H1 (cell line): Measurements from ENCODE around the gene MARK4. TPM values are rescaled to one million over a fixed set of nuclear protein-coding genes. Genes with fewer than 3 reads are reported as not detected.

Experiments used
- CTCF ChIA-PET: fragments of 300-600 bp; sonication (Branson Sonifier 250); formaldehyde crosslinking; loops from one replicate; lab custom pipeline; 2021; ENCODE audit not compliant: partially characterized antibody; lab: Charles Lee
- POLR2A ChIA-PET: fragments of 300-600 bp; sonication (Branson Sonifier 250); formaldehyde crosslinking; loops from one replicate; lab custom pipeline; 2021; ENCODE audit warnings: inconsistent platforms; ENCODE audit not compliant: partially characterized antibody; lab: Charles Lee
- DNase-seq, 2 experiments: peaks; one replicate each; pipeline versions ENCODE4 v3.0.0 to v3.0.0-alpha.2; 2010 to 2022; ENCODE audit warnings: low spot score in 2 of 2, low read depth in 1 of 2, mixed read lengths in 1 of 2
- FAIRE-seq: peaks from 2 replicates; lab custom pipeline; 2011; peaks lifted over from hg19 to GRCh38; lab: Jason Lieb, UNC
- H2AFZ ChIP-seq: 2 replicates; pipeline ENCODE4 v1.8.1; 2012; ENCODE audit warnings: low read length, inconsistent platforms
- H2AK5ac ChIP-seq: 2 replicates; pipeline ENCODE4 v1.6.1; 2013; ENCODE audit warnings: low read depth, low read length
- H2BK120ac ChIP-seq: replicated peaks from 2 replicates; pipeline ENCODE3; 2013; ENCODE audit warnings: low read depth, low read length, inconsistent platforms
- H2BK12ac ChIP-seq: 2 replicates; pipeline ENCODE4 v1.6.1; 2013; ENCODE audit warnings: low read depth, low read length
- H2BK15ac ChIP-seq: 2 replicates; pipeline ENCODE4 v1.6.1; 2013; ENCODE audit warnings: low read length
- H2BK20ac ChIP-seq: 2 replicates; pipeline ENCODE4 v1.6.1; 2013; ENCODE audit warnings: low read length
- H2BK5ac ChIP-seq: 2 replicates; pipeline ENCODE4 v1.6.1; 2013; ENCODE audit warnings: low read depth, low read length
- H3K14ac ChIP-seq: 2 replicates; pipeline ENCODE4 v1.6.1; 2013; ENCODE audit warnings: inconsistent platforms; ENCODE audit not compliant: insufficient read length
- H3K18ac ChIP-seq: 2 replicates; pipeline ENCODE4 v1.6.1; 2013; ENCODE audit warnings: low read length; ENCODE audit errors: extremely low read depth
- H3K23ac ChIP-seq: 2 replicates; pipeline ENCODE4 v1.6.1; 2013; ENCODE audit warnings: inconsistent platforms; ENCODE audit not compliant: insufficient read length
- H3K23me2 ChIP-seq: 2 replicates; pipeline ENCODE4 v1.6.1; 2013; ENCODE audit warnings: low read depth, low read length
- H3K27ac ChIP-seq: 2 replicates; pipeline ENCODE4 v1.6.1; 2011; ENCODE audit warnings: low read depth, low read length, inconsistent platforms
- H3K27me3 ChIP-seq, 4 experiments: replicated peaks in 1 of 4; 1 replicate in 1 of 4; 2 replicates in 3 of 4; pipeline versions ENCODE4 v1.6.1 to v1.8.1; 2011 to 2013; ENCODE audit warnings: low read length in 3 of 4, mild to moderate bottlenecking in 3 of 4, inconsistent platforms in 2 of 4, mixed read lengths in 2 of 4, moderate library complexity in 1 of 4; ENCODE audit not compliant: control insufficient read depth in 3 of 4, insufficient read depth in 3 of 4; ENCODE audit errors: extremely low read depth in 1 of 4
- H3K36me3 ChIP-seq, 4 experiments: 2 replicates each; pipeline versions ENCODE4 v1.6.1 to v1.8.1; 2011 to 2013; ENCODE audit warnings: mild to moderate bottlenecking in 4 of 4, low read length in 3 of 4, moderate library complexity in 2 of 4, control low read depth in 1 of 4, inconsistent platforms in 1 of 4; ENCODE audit not compliant: insufficient read depth in 4 of 4, control insufficient read depth in 2 of 4
- H3K4ac ChIP-seq: replicated peaks from 2 replicates; pipeline ENCODE3; 2013; ENCODE audit warnings: low read length, low read depth, mixed read lengths, inconsistent platforms; ENCODE audit not compliant: insufficient read length
- H3K4me1 ChIP-seq, 4 experiments: replicated peaks in 1 of 4; 1 replicate in 1 of 4; 2 replicates in 3 of 4; pipeline versions ENCODE4 v1.6.1 to v1.8.1; 2011 to 2013; ENCODE audit warnings: low read length in 3 of 4, inconsistent platforms in 2 of 4, mixed read lengths in 1 of 4; ENCODE audit not compliant: insufficient read depth in 4 of 4, control insufficient read depth in 3 of 4
- H3K4me2 ChIP-seq, 2 experiments: 2 replicates each; pipeline versions ENCODE4 v1.6.1 to v1.8.1; 2011 to 2013; ENCODE audit warnings: low read depth in 2 of 2, low read length in 2 of 2, control low read depth in 1 of 2, inconsistent platforms in 1 of 2, mild to moderate bottlenecking in 1 of 2; ENCODE audit not compliant: insufficient read depth in 1 of 2
- H3K4me3 ChIP-seq, 4 experiments: fragments of 200-600, 300-600 bp in 1 of 4; sonication (generic), shearing (Covaris generic), sonication (Bioruptor Twin) in 1 of 4; 2 replicates each; pipeline versions ENCODE4 v1.5.1 to v1.8.1; 2011 to 2016; ENCODE audit warnings: low read length in 4 of 4, low read depth in 3 of 4, control low read depth in 2 of 4, inconsistent platforms in 2 of 4, mild to moderate bottlenecking in 2 of 4, mixed read lengths in 1 of 4, moderate library complexity in 1 of 4; ENCODE audit not compliant: insufficient read depth in 2 of 4; ENCODE audit errors: extremely low read depth in 1 of 4
- H3K56ac ChIP-seq: replicated peaks from 2 replicates; pipeline ENCODE3; 2013; ENCODE audit warnings: low read depth, mild to moderate bottlenecking, mixed read lengths, low read length, inconsistent platforms; ENCODE audit not compliant: insufficient read length
- H3K79me1 ChIP-seq: 2 replicates; pipeline ENCODE4 v1.6.1; 2013; ENCODE audit warnings: low read depth, low read length, control low read depth
- H3K79me2 ChIP-seq, 2 experiments: 2 replicates each; pipeline versions ENCODE4 v1.6.1 to v1.8.1; 2012 to 2013; ENCODE audit warnings: low read length in 2 of 2, mild to moderate bottlenecking in 2 of 2, inconsistent platforms in 1 of 2; ENCODE audit not compliant: insufficient read depth in 2 of 2, control insufficient read depth in 1 of 2
- H3K9ac ChIP-seq, 4 experiments: replicated peaks in 1 of 4; 1 replicate in 1 of 4; 2 replicates in 3 of 4; pipeline versions ENCODE4 v1.6.1 to v1.8.1; 2011 to 2013; ENCODE audit warnings: low read depth in 3 of 4, low read length in 3 of 4, control low read depth in 2 of 4, mild to moderate bottlenecking in 2 of 4, moderate library complexity in 2 of 4, inconsistent platforms in 1 of 4; ENCODE audit errors: extremely low read depth in 1 of 4
- H3K9me3 ChIP-seq, 2 experiments: 2 replicates each; pipeline versions ENCODE4 v1.6.1 to v1.8.1; 2012 to 2013; ENCODE audit warnings: mild to moderate bottlenecking in 2 of 2, moderate library complexity in 2 of 2, control low read depth in 1 of 2, inconsistent platforms in 1 of 2, low read depth in 1 of 2, low read length in 1 of 2, mixed read lengths in 1 of 2; ENCODE audit not compliant: insufficient read depth in 2 of 2
- H4K20me1 ChIP-seq, 2 experiments: replicated peaks in 1 of 2; 2 replicates each; pipeline versions ENCODE3 to v1.8.1; 2011 to 2013; ENCODE audit warnings: inconsistent platforms in 2 of 2, low read length in 2 of 2, mild to moderate bottlenecking in 1 of 2; ENCODE audit not compliant: insufficient read depth in 2 of 2, control insufficient read depth in 1 of 2
- H4K5ac ChIP-seq: 2 replicates; pipeline ENCODE4 v1.6.1; 2013; ENCODE audit warnings: low read length, low read depth, mixed read lengths, inconsistent platforms; ENCODE audit not compliant: insufficient read length
- H4K8ac ChIP-seq: 2 replicates; pipeline ENCODE4 v1.8.0; 2013; ENCODE audit warnings: mild to moderate bottlenecking, moderate library complexity, low read length, inconsistent platforms; ENCODE audit not compliant: insufficient read depth; ENCODE audit errors: extremely low read depth
- H4K91ac ChIP-seq: replicated peaks from 2 replicates; pipeline ENCODE3; 2013; ENCODE audit warnings: low read length, mixed read lengths, inconsistent platforms; ENCODE audit not compliant: insufficient read length
- BCL11A ChIP-seq, 2 experiments: IDR thresholded peaks; one replicate each; pipeline ENCODE4 v1.6.1; 2011; ENCODE audit warnings: low read depth in 2 of 2, low read length in 2 of 2, mild to moderate bottlenecking in 2 of 2
- CHD2 ChIP-seq: IDR thresholded peaks from 2 replicates; pipeline ENCODE4 v1.6.1; 2012; ENCODE audit warnings: low read length, improper control_type of control experiment
- CTBP2 ChIP-seq: IDR thresholded peaks from 2 replicates; pipeline ENCODE4 v1.7.0; 2011; ENCODE audit warnings: borderline replicate concordance, mild to moderate bottlenecking, moderate library complexity, mixed read lengths, low read length; ENCODE audit not compliant: insufficient read depth, insufficient read length
- MAFK ChIP-seq: IDR thresholded peaks from 2 replicates; pipeline ENCODE4 v1.6.1; 2012; ENCODE audit warnings: low read depth, mild to moderate bottlenecking, improper control_type of control experiment, low read length
- NANOG ChIP-seq: IDR thresholded peaks from 2 replicates; pipeline ENCODE4 v1.6.1; 2011; ENCODE audit warnings: low read length, low read depth, mild to moderate bottlenecking, inconsistent platforms; ENCODE audit not compliant: insufficient read depth, poor library complexity, severe bottlenecking
- NRF1 ChIP-seq: IDR thresholded peaks from 2 replicates; pipeline ENCODE4 v1.6.1; 2011; ENCODE audit warnings: mild to moderate bottlenecking, low read depth, low read length, improper control_type of control experiment
- RFX5 ChIP-seq: IDR thresholded peaks from 2 replicates; pipeline ENCODE4 v1.6.1; 2011; ENCODE audit warnings: low read depth, low read length, improper control_type of control experiment, borderline replicate concordance
- SRF ChIP-seq: IDR thresholded peaks from 2 replicates; pipeline ENCODE4 v1.6.1; 2011; ENCODE audit warnings: mild to moderate bottlenecking, low read depth, low read length, moderate library complexity
- YY1 ChIP-seq: IDR thresholded peaks from 2 replicates; pipeline ENCODE4 v1.6.1; 2011; ENCODE audit warnings: low read depth, mild to moderate bottlenecking, low read length
- WGBS, 2 experiments: shearing (Covaris generic) in 1 of 2; methylation state at CpG; one replicate each; pipeline versions ENCODE4 v1.1.6 to v1.1.7; 2013 to 2015; ENCODE audit warnings: low lambda C conversion rate in 2 of 2, mixed read lengths in 2 of 2, inconsistent platforms in 1 of 2, low coverage in 1 of 2, missing lambda C conversion rate in 1 of 2; ENCODE audit not compliant: insufficient replicate concordance in 2 of 2, insufficient coverage in 1 of 2, insufficient read length in 1 of 2; ENCODE audit errors: extremely low coverage in 1 of 2, missing lambda C conversion rate in 1 of 2; 5-methylcytosine and 5-hydroxymethylcytosine counted together
- polyA plus RNA-seq, 7 experiments: library from polyadenylated mRNA; depleted of rRNA in 3 of 7; stranded (reverse) in 5 of 7; unstranded in 2 of 7; fragments of >200 nt in 5 of 7; fragments of 200-250 nt in 2 of 7; gene quantifications; 1 replicate in 5 of 7; 2 replicates in 1 of 7; 4 replicates in 1 of 7; pipeline versions ENCODE4 v1.2.1 to v1.2.3, GENCODE V29; 2011 to 2013; ENCODE audit warnings: missing spikeins in 2 of 7, mixed read lengths in 2 of 7
- total RNA-seq: library from RNA; stranded (reverse); fragmentation: NEBNext Ultra II Directional; extraction: Animal tissue kit (Norgen Biotek cat#: 25700); gene quantifications from 2 replicates; pipeline ENCODE4 v1.2.1, GENCODE V29; 2021
- TF ChIP-seq, protein P1 (sequence below): IDR thresholded peaks from 2 replicates; pipeline ENCODE4 v1.6.1; 2012; ENCODE audit warnings: low read length, inconsistent platforms

MARK4 gene
- total and polyA plus RNA-seq, 2 of the 8 experiments (the other 6 are each of a cell fraction or from before 2014, with no cell fraction given): 12.3 to 49.8 TPM

DNA sequence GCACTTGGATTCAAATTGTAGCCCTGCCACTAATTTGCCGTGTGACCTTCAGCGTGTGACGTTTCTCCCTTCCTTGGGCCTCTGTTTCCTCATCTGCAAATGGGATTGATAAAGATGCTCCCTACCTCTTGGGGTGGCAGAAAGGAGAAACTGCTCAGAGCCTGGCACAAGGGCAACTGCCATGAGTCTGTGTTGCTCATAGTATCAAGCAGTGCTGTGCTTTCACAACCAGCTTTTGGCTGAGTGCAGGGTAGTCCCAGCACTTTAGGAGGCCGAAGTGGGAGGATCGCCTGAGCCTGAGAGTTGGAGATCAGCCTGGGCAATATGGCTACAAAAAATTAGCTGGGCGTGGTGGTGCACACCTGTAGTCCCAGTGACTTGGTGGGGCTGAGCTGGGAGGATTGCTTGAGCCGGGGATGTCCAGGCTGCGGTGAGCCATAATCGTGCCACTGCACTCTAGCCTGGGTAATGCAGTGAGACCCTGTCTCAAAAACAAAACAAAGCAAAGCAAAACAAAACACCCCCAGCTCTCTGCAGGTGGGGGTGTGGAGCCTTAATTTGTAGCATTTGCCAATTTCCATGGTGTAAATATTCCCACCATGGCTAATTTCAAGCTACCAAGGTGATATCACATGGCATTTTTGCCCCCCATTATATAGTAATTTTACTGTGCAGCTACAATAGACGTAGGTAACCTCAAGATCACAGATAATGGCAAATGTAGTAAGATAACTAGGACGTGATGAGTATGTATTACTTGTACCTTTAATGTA lies 1.6 kb upstream of the MARK4 start:
- Histone ChIP-seq H4K5ac (no peak overlapping the region), H2AK5ac (no peak overlapping the region), H2BK20ac (no peak overlapping the region), H3K14ac (no peak overlapping the region), H3K79me2 (peaks cover 0 to 20% of the 10 kb centered on the region in 2 experiments; a peak in 2 of 4 replicates), H4K91ac (no peak overlapping the region), H3K23ac (no peak overlapping the region), H3K18ac (no peak overlapping the region), H3K4ac (no peak overlapping the region), H3K23me2 (peaks cover 11% of the 10 kb centered on the region), H2AFZ (no peak overlapping the region), H3K79me1 (peaks cover 9% of the 10 kb centered on the region), H3K27me3 (peaks cover 0 to 10% (median 9%) of the 10 kb centered on the region in 4 experiments; a peak in 5 of 7 replicates), H3K36me3 (no peaks in the 10 kb centered on the region; a peak in 1 of 8 replicates), H3K4me3 (no peak overlapping the region), H2BK12ac (no peak overlapping the region), H3K9ac (no peak overlapping the region), H2BK120ac (no peak overlapping the region), H3K9me3 (no peaks in the 10 kb centered on the region), H3K56ac (no peak overlapping the region), H2BK15ac (no peak overlapping the region), H4K8ac (no peak overlapping the region), H3K4me2 (no peak overlapping the region; a peak in 1 of 4 replicates), H2BK5ac (no peak overlapping the region), H3K27ac (no peak overlapping the region), H4K20me1 (peaks cover 10 to 15% of the 10 kb centered on the region in 2 experiments), H3K4me1 (peaks cover 0 to 10% (median 1%) of the 10 kb centered on the region in 4 experiments; a peak in 3 of 7 replicates)
- no peak for DNase-seq
- ChIA-PET POLR2A (interaction anchor here (1.5 to 1.9 kb wide), 2 partner anchors 28 to 47 kb away, joined by 4 to 5 read pairs; no protein-coding TSS in a partner anchor), CTCF (interaction anchor here (0.6 to 10.1 kb wide), 26 partner anchors 10 to 508 kb away, joined by 3 to 106 read pairs (median 4); partner anchors contain the start of gene TRAPPC6A)
- FAIRE-seq: no peak
- WGBS, 2 experiments: 70% methylated on average over 11 of the region's 11 CpGs; no CpG with 5 or more reads in 1 of the 2 experiments
- TF ChIP-seq NRF1: no peak
- TF ChIP-seq SRF: no peak
- TF ChIP-seq CTBP2: no peak
- no peak for TF ChIP-seq RFX5
- no peak for TF ChIP-seq YY1
- TF ChIP-seq, protein P1, sequence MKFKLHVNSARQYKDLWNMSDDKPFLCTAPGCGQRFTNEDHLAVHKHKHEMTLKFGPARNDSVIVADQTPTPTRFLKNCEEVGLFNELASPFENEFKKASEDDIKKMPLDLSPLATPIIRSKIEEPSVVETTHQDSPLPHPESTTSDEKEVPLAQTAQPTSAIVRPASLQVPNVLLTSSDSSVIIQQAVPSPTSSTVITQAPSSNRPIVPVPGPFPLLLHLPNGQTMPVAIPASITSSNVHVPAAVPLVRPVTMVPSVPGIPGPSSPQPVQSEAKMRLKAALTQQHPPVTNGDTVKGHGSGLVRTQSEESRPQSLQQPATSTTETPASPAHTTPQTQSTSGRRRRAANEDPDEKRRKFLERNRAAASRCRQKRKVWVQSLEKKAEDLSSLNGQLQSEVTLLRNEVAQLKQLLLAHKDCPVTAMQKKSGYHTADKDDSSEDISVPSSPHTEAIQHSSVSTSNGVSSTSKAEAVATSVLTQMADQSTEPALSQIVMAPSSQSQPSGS: no peak
- no peak for TF ChIP-seq CHD2
- TF ChIP-seq NANOG: no peak
- TF ChIP-seq MAFK: no peak
- no peak for TF ChIP-seq BCL11A (IDR thresholded peaks at IDR 0.05; ENCODE audit: low read depth in 2 of 2, low read length in 2 of 2)
